Melanocyte of skin (primary cell): ENCODE measurements around the gene TMEM69. TPM values are rescaled to one million over a fixed set of nuclear protein-coding genes. Genes with fewer than 3 reads are reported as not detected.

Experiments used
- total RNA-seq, 2 donors: library from RNA; depleted of rRNA; stranded (reverse); fragments of >200 nt; gene quantifications; 2 replicates each; pipeline ENCODE4 v1.2.3, GENCODE V29; 2012

The TMEM69 gene, protein sequence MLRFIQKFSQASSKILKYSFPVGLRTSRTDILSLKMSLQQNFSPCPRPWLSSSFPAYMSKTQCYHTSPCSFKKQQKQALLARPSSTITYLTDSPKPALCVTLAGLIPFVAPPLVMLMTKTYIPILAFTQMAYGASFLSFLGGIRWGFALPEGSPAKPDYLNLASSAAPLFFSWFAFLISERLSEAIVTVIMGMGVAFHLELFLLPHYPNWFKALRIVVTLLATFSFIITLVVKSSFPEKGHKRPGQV
- 10 to 100 TPM; 15.5 to 19.6 TPM for total RNA-seq

GRCh38 chr1:45687754-45688740, at the start of gene TMEM69:
Gene TMEM69, plus strand, starts transcription at chr1:45688181. Its CDS starts 2,888 bp downstream, at chr1:45691069.

DNA sequence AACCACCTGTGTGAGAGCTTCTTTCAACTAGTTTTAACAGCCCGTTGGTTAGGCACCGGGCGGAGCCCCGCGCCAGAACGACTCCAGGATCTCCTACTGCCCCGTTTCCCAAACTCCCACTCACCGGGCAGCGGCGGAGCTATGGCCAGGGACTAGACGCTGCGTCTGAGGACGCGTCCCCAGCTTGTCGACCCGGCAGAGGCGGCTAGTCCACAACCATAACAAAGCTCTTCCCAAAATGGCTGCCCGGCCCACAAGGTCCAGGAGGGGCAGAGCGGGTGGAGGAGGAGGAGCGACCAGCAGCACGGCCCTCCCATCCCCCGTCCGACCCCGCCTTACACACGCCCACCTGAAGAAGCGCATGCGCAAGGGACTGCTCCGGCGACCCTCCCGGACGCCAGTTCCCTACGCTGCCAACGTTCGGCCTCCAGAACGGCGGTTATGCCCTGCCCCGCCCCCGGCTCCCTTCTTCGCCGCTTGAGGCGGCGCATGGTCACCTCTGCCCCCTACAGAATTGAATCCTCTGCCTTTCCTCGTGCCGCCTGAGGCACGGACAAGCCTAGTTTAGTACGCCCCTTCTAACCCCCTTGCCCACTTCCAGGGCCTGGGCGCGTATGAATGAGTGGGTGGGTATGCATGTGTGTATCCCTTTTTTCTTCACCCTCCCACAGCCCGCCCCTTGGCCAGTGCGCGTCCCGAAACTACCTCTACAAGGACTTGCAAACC, 1.5 kb upstream of the TMEM69 start, which contains the start of gene GPBP1L1:
TSS of gene GPBP1L1 (minus strand) at position 246 of the 726 bp plus-strand sequence. CDS start 27,446 bp downstream, outside the sequence.

Other genes starting within 250 kb of the TMEM69 start
- gene TESK2, start 197.0 kb upstream of the TMEM69 start, total RNA-seq, result 10 to 100 TPM; 17.0 to 18.2 TPM
- gene CCDC163, start 188.1 kb upstream of the TMEM69 start, total RNA-seq, result 1 to 10 TPM; 1.7 to 2.3 TPM
- 10 to 100 TPM; 15.8 to 18.3 TPM for gene MMACHC, start 187.9 kb upstream of the TMEM69 start, total RNA-seq
- 100 to 1,000 TPM; 225 to 535 TPM for gene PRDX1, start 166.3 kb upstream of the TMEM69 start, total RNA-seq
- gene AKR1A1, start 137.4 kb upstream of the TMEM69 start, total RNA-seq, result 100 to 1,000 TPM in 1 of 2 donors, 10 to 100 TPM in 1; 52.3 to 103 TPM
- gene NASP, start 104.1 kb upstream of the TMEM69 start, total RNA-seq, result 10 to 100 TPM; 31.0 to 84.9 TPM
- under 1 TPM; 0.69 to 1.00 TPM for gene CCDC17, start 64.1 kb upstream of the TMEM69 start, total RNA-seq
- gene GPBP1L1, start 1.6 kb upstream of the TMEM69 start, total RNA-seq, result 10 to 100 TPM; 84.3 to 91.2 TPM
- gene IPP, start 62.5 kb downstream of the TMEM69 start, total RNA-seq, result 1 to 10 TPM; 4.3 to 8.6 TPM
- 10 to 100 TPM; 23.1 to 25.6 TPM for gene MAST2, start 115.4 kb downstream of the TMEM69 start, total RNA-seq